HG03159 (cell line): ENCODE measurements around the gene ERN1.

ENCODE experiments used
- ATAC-seq: cut with Tn5 transposase; IDR thresholded peaks from one replicate; pipeline ENCODE4 v1.9.1; 2021; ENCODE audit warnings: mild to moderate bottlenecking, moderate library complexity; ENCODE audit not compliant: unreplicated experiment

Gene ERN1

GRCh38 chr17:63993368-63993985, 136.5 kb downstream of the ERN1 start:
- ATAC-seq: no peak

DNA sequence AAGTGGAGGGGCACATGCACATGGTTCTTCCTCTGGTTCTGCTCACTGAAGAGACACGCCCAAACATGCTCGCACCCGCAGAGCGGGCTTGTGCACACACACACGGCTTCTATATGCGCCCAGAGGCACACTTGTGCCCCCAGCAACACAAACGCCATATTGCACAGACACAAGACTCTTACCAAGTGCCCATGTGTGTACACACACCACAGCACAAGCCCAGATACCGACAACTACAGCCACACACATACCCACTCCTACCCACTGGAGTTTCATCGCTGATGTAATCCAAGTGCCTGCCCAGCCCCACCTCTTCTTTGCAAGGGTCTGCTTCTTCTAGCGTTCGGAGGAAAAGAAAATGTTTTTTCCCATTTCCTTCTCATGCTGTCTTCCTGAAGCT, 138.3 kb downstream of the ERN1 start:
- no peak for ATAC-seq

GRCh38 chr17:63989622-63990345, 140.2 kb downstream of the ERN1 start:
- no peak for ATAC-seq
